ENCODE measurements around the gene PFKFB3.

The PFKFB3 gene

DNA sequence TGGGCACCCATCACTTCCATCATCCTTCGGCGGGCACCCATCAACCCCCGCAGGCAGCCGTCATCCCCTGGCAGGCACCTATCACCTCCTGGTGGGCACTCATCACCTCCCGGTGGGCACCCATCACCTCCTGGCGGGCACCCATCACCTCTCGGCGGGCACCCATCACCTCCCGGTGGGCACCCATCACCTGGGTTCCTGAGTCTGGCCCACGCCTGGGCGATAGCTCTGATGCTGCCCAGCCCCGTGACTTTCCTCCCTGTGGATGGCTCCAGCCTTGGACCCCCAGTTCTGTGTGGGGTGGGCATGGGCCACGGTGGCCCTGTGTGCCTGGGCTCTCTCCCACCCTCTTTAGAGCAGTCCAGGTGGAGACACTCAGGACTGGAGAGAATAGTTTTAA, 29.0 kb downstream of the PFKFB3 start:
- Histone ChIP-seq H3K36me3 (ENCODE audit: insufficient read depth) (no peaks in the 10 kb centered on the region; the same call in 1 of the 2 replicates), H3K4me3 (IDR thresholded peaks at IDR 0.05; ENCODE audit: insufficient read depth, low read depth, low read length) (no peak overlapping the region), H2AFZ (ENCODE audit: low read depth) (no peak overlapping the region), H3K27ac (no peak overlapping the region), H3K4me1 (ENCODE audit: low read depth, poor library complexity, severe bottlenecking) (no peaks in the 10 kb centered on the region), H3K9ac (no peak overlapping the region), H3K27me3 (ENCODE audit: insufficient read depth, low read depth) (no peaks in the 10 kb centered on the region), H4K20me1 (ENCODE audit: insufficient read depth) (no peaks in the 10 kb centered on the region), H3K79me2 (ENCODE audit: insufficient read depth, low read depth) (no peaks in the 10 kb centered on the region), H3K4me2 (no peak overlapping the region)
- TF ChIP-seq CTCF (conservative IDR thresholded peaks at IDR 0.05; ENCODE audit: low read depth, low read length): no peak

GRCh38 chr10:6232225-6232807, 29.6 kb downstream of the PFKFB3 start:
- no peaks in the 10 kb centered on the region for H3K79me2 ChIP-seq (ENCODE audit: insufficient read depth, low read depth)
- no peaks in the 10 kb centered on the region; the same call in 1 of the 2 replicates for H3K36me3 ChIP-seq (ENCODE audit: insufficient read depth)
- H3K4me2 ChIP-seq: no peak overlapping the region
- TF ChIP-seq CTCF (conservative IDR thresholded peaks at IDR 0.05; ENCODE audit: low read depth, low read length): no peak
- H4K20me1 ChIP-seq (ENCODE audit: insufficient read depth): no peaks in the 10 kb centered on the region
- no peaks in the 10 kb centered on the region for H3K27me3 ChIP-seq (ENCODE audit: insufficient read depth, low read depth)
- no peaks in the 10 kb centered on the region for H3K4me1 ChIP-seq (ENCODE audit: low read depth, poor library complexity, severe bottlenecking)
- H2AFZ ChIP-seq (ENCODE audit: low read depth): no peak overlapping the region
- H3K27ac ChIP-seq: no peak overlapping the region
- no peak overlapping the region for H3K9ac ChIP-seq
- no peak overlapping the region for H3K4me3 ChIP-seq (IDR thresholded peaks at IDR 0.05; ENCODE audit: insufficient read depth, low read depth, low read length)

DNA sequence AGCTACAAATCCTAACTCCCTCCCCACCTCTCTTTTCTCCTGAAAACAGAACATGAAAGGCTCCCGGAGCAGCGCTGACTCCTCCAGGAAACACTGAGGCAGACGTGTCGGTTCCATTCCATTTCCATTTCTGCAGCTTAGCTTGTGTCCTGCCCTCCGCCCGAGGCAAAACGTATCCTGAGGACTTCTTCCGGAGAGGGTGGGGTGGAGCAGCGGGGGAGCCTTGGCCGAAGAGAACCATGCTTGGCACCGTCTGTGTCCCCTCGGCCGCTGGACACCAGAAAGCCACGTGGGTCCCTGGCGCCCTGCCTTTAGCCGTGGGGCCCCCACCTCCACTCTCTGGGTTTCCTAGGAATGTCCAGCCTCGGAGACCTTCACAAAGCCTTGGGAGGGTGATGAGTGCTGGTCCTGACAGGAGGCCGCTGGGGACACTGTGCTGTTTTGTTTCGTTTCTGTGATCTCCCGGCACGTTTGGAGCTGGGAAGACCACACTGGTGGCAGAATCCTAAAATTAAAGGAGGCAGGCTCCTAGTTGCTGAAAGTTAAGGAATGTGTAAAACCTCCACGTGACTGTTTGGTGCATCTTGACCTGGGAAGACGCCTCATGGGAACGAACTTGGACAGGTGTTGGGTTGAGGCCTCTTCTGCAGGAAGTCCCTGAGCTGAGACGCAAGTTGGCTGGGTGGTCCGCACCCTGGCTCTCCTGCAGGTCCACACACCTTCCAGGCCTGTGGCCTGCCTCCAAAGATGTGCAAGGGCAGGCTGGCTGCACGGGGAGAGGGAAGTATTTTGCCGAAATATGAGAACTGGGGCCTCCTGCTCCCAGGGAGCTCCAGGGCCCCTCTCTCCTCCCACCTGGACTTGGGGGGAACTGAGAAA, 30.4 kb downstream of the PFKFB3 start:
- H3K27me3 ChIP-seq (ENCODE audit: insufficient read depth, low read depth): no peaks in the 10 kb centered on the region
- TF ChIP-seq CTCF (conservative IDR thresholded peaks at IDR 0.05; ENCODE audit: low read depth, low read length): no peak
- H3K4me2 ChIP-seq: no peak overlapping the region
- H2AFZ ChIP-seq (ENCODE audit: low read depth): no peak overlapping the region
- H3K27ac ChIP-seq: no peak overlapping the region
- H3K4me3 ChIP-seq (IDR thresholded peaks at IDR 0.05; ENCODE audit: insufficient read depth, low read depth, low read length): no peak overlapping the region
- no peak overlapping the region for H3K9ac ChIP-seq
- no peaks in the 10 kb centered on the region for H4K20me1 ChIP-seq (ENCODE audit: insufficient read depth)
- no peaks in the 10 kb centered on the region for H3K79me2 ChIP-seq (ENCODE audit: insufficient read depth, low read depth)
- no peaks in the 10 kb centered on the region for H3K4me1 ChIP-seq (ENCODE audit: low read depth, poor library complexity, severe bottlenecking)
- no peaks in the 10 kb centered on the region; the same call in 1 of the 2 replicates for H3K36me3 ChIP-seq (ENCODE audit: insufficient read depth)

DNA sequence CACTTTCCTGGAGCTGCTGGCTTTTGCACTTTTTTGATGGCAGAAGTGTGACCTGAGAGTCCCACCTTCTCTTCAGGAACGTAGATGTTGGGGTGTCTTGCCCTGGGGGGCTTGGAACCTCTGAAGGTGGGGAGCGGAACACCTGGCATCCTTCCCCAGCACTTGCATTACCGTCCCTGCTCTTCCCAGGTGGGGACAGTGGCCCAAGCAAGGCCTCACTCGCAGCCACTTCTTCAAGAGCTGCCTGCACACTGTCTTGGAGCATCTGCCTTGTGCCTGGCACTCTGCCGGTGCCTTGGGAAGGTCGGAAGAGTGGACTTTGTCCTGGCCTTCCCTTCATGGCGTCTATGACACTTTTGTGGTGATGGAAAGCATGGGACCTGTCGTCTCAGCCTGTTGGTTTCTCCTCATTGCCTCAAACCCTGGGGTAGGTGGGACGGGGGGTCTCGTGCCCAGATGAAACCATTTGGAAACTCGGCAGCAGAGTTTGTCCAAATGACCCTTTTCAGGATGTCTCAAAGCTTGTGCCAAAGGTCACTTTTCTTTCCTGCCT, 31.1 kb downstream of the PFKFB3 start:
- no peak overlapping the region for H3K4me2 ChIP-seq
- no peak for TF ChIP-seq CTCF (conservative IDR thresholded peaks at IDR 0.05; ENCODE audit: low read depth, low read length)
- H2AFZ ChIP-seq (ENCODE audit: low read depth): no peak overlapping the region
- H3K9ac ChIP-seq: no peak overlapping the region
- H3K36me3 ChIP-seq (ENCODE audit: insufficient read depth): no peaks in the 10 kb centered on the region; the same call in 1 of the 2 replicates
- H3K27me3 ChIP-seq (ENCODE audit: insufficient read depth, low read depth): no peaks in the 10 kb centered on the region
- H4K20me1 ChIP-seq (ENCODE audit: insufficient read depth): no peaks in the 10 kb centered on the region
- H3K79me2 ChIP-seq (ENCODE audit: insufficient read depth, low read depth): no peaks in the 10 kb centered on the region
- H3K4me1 ChIP-seq (ENCODE audit: low read depth, poor library complexity, severe bottlenecking): no peaks in the 10 kb centered on the region
- H3K4me3 ChIP-seq (IDR thresholded peaks at IDR 0.05; ENCODE audit: insufficient read depth, low read depth, low read length): no peak overlapping the region
- H3K27ac ChIP-seq: no peak overlapping the region
